DOHH2 (cell line): Measurements from ENCODE around the gene CCDC149.

ENCODE experiments used
- H3F3A ChIP-seq: fragments of 200-600 bp; sonication (generic), shearing (Covaris generic); 2 replicates; pipeline ENCODE4 v1.6.0; 2016; ENCODE audit warnings: antibody characterized with exemption, mild to moderate bottlenecking; ENCODE audit not compliant: control insufficient read depth, insufficient read depth
- H3K27ac ChIP-seq: fragments of 200-600 bp; sonication (generic); 2 replicates; pipeline ENCODE4 v1.5.1; 2014; ENCODE audit warnings: low read depth, mild to moderate bottlenecking, low read length, moderate library complexity
- H3K27me3 ChIP-seq: fragments of 200-600 bp; sonication (generic); 2 replicates; pipeline ENCODE4 v1.6.1; 2014; ENCODE audit warnings: mild to moderate bottlenecking, low read length, mixed read lengths; ENCODE audit not compliant: control insufficient read depth
- H3K36me3 ChIP-seq: fragments of 200-600 bp; sonication (generic); 2 replicates; pipeline ENCODE4 v1.6.1; 2014; ENCODE audit warnings: mild to moderate bottlenecking, low read length, moderate library complexity, mixed read lengths; ENCODE audit not compliant: control insufficient read depth
- H3K4me1 ChIP-seq: fragments of 200-600 bp; sonication (generic); 2 replicates; pipeline ENCODE4 v1.6.1; 2014; ENCODE audit warnings: mild to moderate bottlenecking, low read length, mixed read lengths; ENCODE audit not compliant: control insufficient read depth
- H3K4me2 ChIP-seq: fragments of 200-600 bp; sonication (generic); 2 replicates; pipeline ENCODE4 v1.6.0; 2014; ENCODE audit warnings: mild to moderate bottlenecking, low read length, moderate library complexity
- H3K4me3 ChIP-seq: fragments of 200-600 bp; sonication (generic); 2 replicates; pipeline ENCODE4 v1.5.1; 2014; ENCODE audit warnings: mild to moderate bottlenecking, low read length, mixed read lengths
- H3K79me2 ChIP-seq: fragments of 200-600 bp; sonication (generic); 2 replicates; pipeline ENCODE4 v1.6.1; 2014; ENCODE audit warnings: mild to moderate bottlenecking, low read length, mixed read lengths; ENCODE audit not compliant: control insufficient read depth
- H3K9me2 ChIP-seq: fragments of 200-600 bp; sonication (generic); replicated peaks from 2 replicates; pipeline ENCODE4 v1.6.1; 2014; ENCODE audit warnings: mild to moderate bottlenecking, low read length, mixed read lengths; ENCODE audit not compliant: control insufficient read depth
- H3K9me3 ChIP-seq: fragments of 200-600 bp; sonication (generic); 2 replicates; pipeline ENCODE4 v1.6.1; 2014; ENCODE audit warnings: antibody characterized with exemption, low read length, mixed read lengths; ENCODE audit not compliant: control insufficient read depth, insufficient read depth
- H4K20me1 ChIP-seq: fragments of 200-600 bp; sonication (generic); 2 replicates; pipeline ENCODE4 v1.6.0; 2014; ENCODE audit warnings: low read depth, mild to moderate bottlenecking, antibody characterized with exemption, low read length, moderate library complexity; ENCODE audit not compliant: control insufficient read depth, insufficient read depth
- CTCF ChIP-seq: fragments of 200-600 bp; sonication (generic); IDR thresholded peaks from one replicate; pipeline ENCODE4 v1.5.1; 2014; ENCODE audit warnings: antibody characterized with exemption, mild to moderate bottlenecking, low read depth, low read length; ENCODE audit not compliant: poor library complexity, severe bottlenecking
- EZH2phosphoT487 ChIP-seq: fragments of 200-600 bp; sonication (generic); IDR thresholded peaks from 2 replicates; pipeline ENCODE4 v1.6.1; 2017; ENCODE audit warnings: borderline replicate concordance, mild to moderate bottlenecking, antibody characterized with exemption, low read length, moderate library complexity, mixed read lengths

Gene CCDC149

GRCh38 chr4:24765376-24765988 is 147.4 kb downstream of the CCDC149 start:
- H3K9me2 ChIP-seq: no peaks in the 10 kb centered on the region; the same call in 1 of the 2 replicates
- H3K9me3 ChIP-seq: no peaks in the 10 kb centered on the region
- H3F3A ChIP-seq: no peaks in the 10 kb centered on the region
- H3K4me1 ChIP-seq: no peaks in the 10 kb centered on the region
- H3K4me3 ChIP-seq: no peak overlapping the region
- no peaks in the 10 kb centered on the region for H3K79me2 ChIP-seq
- no peak overlapping the region for H3K27ac ChIP-seq
- no peaks in the 10 kb centered on the region for H3K36me3 ChIP-seq
- no peak for TF ChIP-seq CTCF
- TF ChIP-seq EZH2phosphoT487: no peak
- H4K20me1 ChIP-seq: no peaks in the 10 kb centered on the region
- no peaks in the 10 kb centered on the region for H3K27me3 ChIP-seq
- H3K4me2 ChIP-seq: no peak overlapping the region

- H3K79me2 ChIP-seq: no peaks in the 10 kb centered on the region
- TF ChIP-seq CTCF (no peak), EZH2phosphoT487 (no peak)
- no peak overlapping the region for H3K27ac ChIP-seq
- no peaks in the 10 kb centered on the region for H3K9me3 ChIP-seq
- no peaks in the 10 kb centered on the region for H3K36me3 ChIP-seq
- H4K20me1 ChIP-seq: no peaks in the 10 kb centered on the region
- H3K27me3 ChIP-seq: no peaks in the 10 kb centered on the region
- H3F3A ChIP-seq: no peaks in the 10 kb centered on the region
- no peaks in the 10 kb centered on the region for H3K4me1 ChIP-seq
- no peaks in the 10 kb centered on the region; the same call in 1 of the 2 replicates for H3K9me2 ChIP-seq
- H3K4me2 ChIP-seq: no peak overlapping the region
- H3K4me3 ChIP-seq: no peak overlapping the region
Observed at GRCh38 chr4:24764345-24764744, 148.5 kb downstream of the CCDC149 start.

- H3K4me3 ChIP-seq: no peak overlapping the region
- H3K27me3 ChIP-seq: no peaks in the 10 kb centered on the region
- no peaks in the 10 kb centered on the region for H3K36me3 ChIP-seq
- no peaks in the 10 kb centered on the region for H3F3A ChIP-seq
- H3K27ac ChIP-seq: no peak overlapping the region
- H3K4me1 ChIP-seq: no peaks in the 10 kb centered on the region
- H3K79me2 ChIP-seq: no peaks in the 10 kb centered on the region
- no peaks in the 10 kb centered on the region; the same call in 1 of the 2 replicates for H3K9me2 ChIP-seq
- no peak for TF ChIP-seq CTCF
- no peak for TF ChIP-seq EZH2phosphoT487
- no peaks in the 10 kb centered on the region for H3K9me3 ChIP-seq
- no peaks in the 10 kb centered on the region for H4K20me1 ChIP-seq
- no peak overlapping the region for H3K4me2 ChIP-seq
Observed at GRCh38 chr4:24763631-24764297, 149.1 kb downstream of the CCDC149 start.
